H1 (cell line): ENCODE data around the gene ZNF362. TPM values are rescaled to one million over a fixed set of nuclear protein-coding genes. Genes with fewer than 3 reads are reported as not detected.

Experiments used
- CBX5 ChIP-seq: fragments of 300-800, 300-1000 bp; sonication (generic); IDR thresholded peaks from 2 replicates; pipeline ENCODE4 v1.7.1; 2016; ENCODE audit warnings: antibody characterized with exemption, low read length, low read depth
- EZH2 ChIP-seq: fragments of 200-600 bp; sonication (generic); IDR thresholded peaks from 2 replicates; pipeline ENCODE4 v1.7.1; 2012; ENCODE audit warnings: low read depth, mild to moderate bottlenecking, moderate library complexity, low read length, inconsistent platforms; ENCODE audit not compliant: severe bottlenecking
- FOSL1 ChIP-seq: IDR thresholded peaks from 2 replicates; pipeline ENCODE4 v1.6.1; 2011; ENCODE audit warnings: mild to moderate bottlenecking, low read depth, low read length, moderate library complexity; ENCODE audit not compliant: insufficient read depth
- JUN ChIP-seq: IDR thresholded peaks from 2 replicates; pipeline ENCODE4 v1.6.1; 2011; ENCODE audit warnings: low read depth, mild to moderate bottlenecking, improper control_type of control experiment, low read length
- KDM5A ChIP-seq: fragments of 200-600 bp; IDR thresholded peaks from 2 replicates; pipeline ENCODE4 v1.7.1; 2012; ENCODE audit warnings: mild to moderate bottlenecking, low read length, inconsistent platforms, mixed read lengths
- SIX5 ChIP-seq: IDR thresholded peaks from 2 replicates; pipeline ENCODE4 v1.6.1; 2011; ENCODE audit warnings: mild to moderate bottlenecking, low read depth, low read length
- SUZ12 ChIP-seq: fragments of 200-600 bp; sonication (generic); IDR thresholded peaks from 2 replicates; pipeline ENCODE4 v1.6.1; 2012; ENCODE audit warnings: mild to moderate bottlenecking, inconsistent platforms, low read length, moderate library complexity, mixed read lengths
- polyA plus RNA-seq, 7 experiments: library from polyadenylated mRNA; depleted of rRNA in 3 of 7; stranded (reverse) in 5 of 7; unstranded in 2 of 7; fragments of >200 nt in 5 of 7; fragments of 200-250 nt in 2 of 7; gene quantifications; 1 replicate in 5 of 7; 2 replicates in 1 of 7; 4 replicates in 1 of 7; pipeline versions ENCODE4 v1.2.1 to v1.2.3, GENCODE V29; 2011 to 2013; ENCODE audit warnings: missing spikeins in 2 of 7, mixed read lengths in 2 of 7
- total RNA-seq: library from RNA; stranded (reverse); fragmentation: NEBNext Ultra II Directional; extraction: Animal tissue kit (Norgen Biotek cat#: 25700); gene quantifications from 2 replicates; pipeline ENCODE4 v1.2.1, GENCODE V29; 2021

Gene ZNF362
- total and polyA plus RNA-seq, 2 of the 8 experiments (the other 6 are each of a cell fraction or from before 2014, with no cell fraction given), result 24.2 to 27.8 TPM

GRCh38 chr1:33344896-33345560, 88.7 kb downstream of the ZNF362 start (continued):
- TF ChIP-seq FOSL1 (no peak), SUZ12 (no peak), JUN (no peak), EZH2 (no peak), CBX5 (no peak), KDM5A (no peak), SIX5 (no peak)
